SU-DHL-6 (cell line): Measurements from ENCODE around the gene GPX4.

Source experiments
- EZH2phosphoT487 ChIP-seq: fragments of 200-600 bp; sonication (generic), shearing (Covaris generic); conservative IDR thresholded peaks from 2 replicates; pipeline ENCODE4 v1.6.1; 2018; ENCODE audit warnings: mild to moderate bottlenecking, antibody characterized with exemption, low read length, moderate library complexity, mixed read lengths
- TF ChIP-seq, protein P1 (sequence below): fragments of 200-600 bp; sonication (generic); IDR thresholded peaks from one replicate; pipeline ENCODE4 v1.5.1; 2017; ENCODE audit warnings: antibody characterized with exemption, mild to moderate bottlenecking, low read length, moderate library complexity; ENCODE audit not compliant: insufficient read depth, poor library complexity, severe bottlenecking

DNA sequence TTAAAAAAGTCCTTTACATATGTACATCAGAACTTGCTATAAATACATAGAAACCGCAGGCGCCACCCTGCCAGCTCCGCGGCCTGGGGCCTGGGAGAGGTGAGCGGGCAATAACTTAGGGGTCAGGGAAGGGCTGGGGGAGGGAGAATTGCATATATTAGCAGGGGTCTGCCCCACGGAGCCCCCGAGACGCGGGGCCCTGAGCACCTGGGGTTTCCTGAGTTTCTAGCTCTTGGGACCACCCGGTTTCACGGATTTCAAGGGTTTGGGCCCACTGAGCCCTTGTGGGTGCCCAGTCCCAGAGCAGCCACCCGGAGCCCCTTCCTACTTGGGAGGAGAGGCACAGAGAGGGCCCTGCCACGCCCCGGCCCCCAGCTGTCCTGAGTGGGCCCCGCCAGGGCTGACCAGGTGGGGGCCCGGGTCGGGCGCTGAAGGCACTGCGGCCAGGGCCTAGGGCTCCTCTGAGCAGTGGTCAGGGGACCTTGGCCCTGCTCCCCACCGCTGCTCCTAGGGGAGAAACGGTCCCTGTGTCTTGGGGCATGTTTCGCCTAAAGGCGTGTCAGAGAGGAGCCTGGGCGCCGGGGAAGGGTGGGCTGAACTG, 4.0 kb downstream of the GPX4 start:
- no peak for TF ChIP-seq EZH2phosphoT487
- TF ChIP-seq, protein P1, sequence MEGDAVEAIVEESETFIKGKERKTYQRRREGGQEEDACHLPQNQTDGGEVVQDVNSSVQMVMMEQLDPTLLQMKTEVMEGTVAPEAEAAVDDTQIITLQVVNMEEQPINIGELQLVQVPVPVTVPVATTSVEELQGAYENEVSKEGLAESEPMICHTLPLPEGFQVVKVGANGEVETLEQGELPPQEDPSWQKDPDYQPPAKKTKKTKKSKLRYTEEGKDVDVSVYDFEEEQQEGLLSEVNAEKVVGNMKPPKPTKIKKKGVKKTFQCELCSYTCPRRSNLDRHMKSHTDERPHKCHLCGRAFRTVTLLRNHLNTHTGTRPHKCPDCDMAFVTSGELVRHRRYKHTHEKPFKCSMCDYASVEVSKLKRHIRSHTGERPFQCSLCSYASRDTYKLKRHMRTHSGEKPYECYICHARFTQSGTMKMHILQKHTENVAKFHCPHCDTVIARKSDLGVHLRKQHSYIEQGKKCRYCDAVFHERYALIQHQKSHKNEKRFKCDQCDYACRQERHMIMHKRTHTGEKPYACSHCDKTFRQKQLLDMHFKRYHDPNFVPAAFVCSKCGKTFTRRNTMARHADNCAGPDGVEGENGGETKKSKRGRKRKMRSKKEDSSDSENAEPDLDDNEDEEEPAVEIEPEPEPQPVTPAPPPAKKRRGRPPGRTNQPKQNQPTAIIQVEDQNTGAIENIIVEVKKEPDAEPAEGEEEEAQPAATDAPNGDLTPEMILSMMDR = no peak
